NCI-H82 treated with DMSO at 0.1 percent for 48 hours (cell line): Measurements from ENCODE around the gene LRFN4.
A peak's percentile ranks its signal among the peaks of the same experiment; 100 is the strongest.

Source experiments
- DNase-seq: peaks from one replicate; lab custom pipeline; 2025; ENCODE audit not compliant: unreplicated experiment; lab: John Stamatoyannopoulos, UW

LRFN4 gene

DNA sequence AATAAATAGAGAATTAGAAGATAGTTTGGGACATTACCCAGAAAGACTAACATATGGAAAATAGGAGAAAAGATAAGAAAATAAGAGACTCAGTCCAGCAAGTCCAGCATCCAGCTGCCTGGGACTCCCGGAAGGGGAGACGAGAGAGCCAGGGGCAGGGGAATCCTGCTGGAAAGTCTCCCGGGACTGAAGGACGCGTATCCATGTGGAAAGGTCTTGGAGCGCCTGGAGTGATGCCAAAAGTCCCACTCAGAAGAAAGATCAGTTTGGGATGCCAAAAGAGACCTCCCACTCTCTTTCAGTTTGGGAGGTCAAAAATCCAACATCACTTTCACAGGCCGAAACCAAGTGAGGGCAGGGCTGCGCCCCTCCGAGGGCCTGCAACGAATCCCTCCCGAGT, 30.7 kb downstream of the LRFN4 start:
- DNase-seq: no peak

DNA sequence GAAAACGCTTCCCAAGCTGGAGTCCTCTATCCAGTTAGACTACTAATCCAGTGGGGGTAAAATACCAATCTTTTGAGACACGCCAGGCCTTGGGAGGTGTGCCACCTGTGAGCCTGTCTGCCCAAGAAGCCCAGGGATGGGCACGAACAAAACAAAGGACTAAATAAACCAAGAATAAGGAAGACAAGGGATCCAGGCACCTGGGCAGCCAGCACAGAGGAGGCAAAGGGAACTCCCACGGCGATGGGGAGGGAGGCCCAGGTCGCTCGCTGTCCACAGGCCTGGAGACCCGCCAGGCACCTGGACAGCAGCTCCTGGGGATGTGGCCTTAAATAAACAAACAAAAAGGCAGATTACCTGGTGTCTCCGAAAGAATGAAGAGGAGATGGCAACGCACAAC, 31.4 kb downstream of the LRFN4 start:
- DNase-seq: no peak

DNA sequence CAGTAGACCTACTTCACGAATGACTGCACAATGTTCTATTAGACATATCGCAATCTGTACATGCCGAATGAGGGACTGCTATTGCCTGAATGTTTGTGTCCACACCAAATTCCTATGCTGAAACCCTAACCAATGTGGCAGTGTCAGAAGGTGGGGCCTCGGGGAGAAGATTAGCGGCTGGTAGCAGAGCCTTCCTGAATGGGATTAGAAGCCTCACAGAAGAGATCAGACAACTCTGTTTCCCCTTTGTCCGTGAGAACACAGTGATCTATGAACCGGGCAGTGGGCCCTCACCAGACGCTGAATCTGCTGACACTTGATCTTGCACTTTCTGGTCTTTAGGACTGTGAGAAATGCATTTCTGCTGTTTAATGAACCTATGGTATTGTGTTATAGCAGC, 33.1 kb downstream of the LRFN4 start:
- DNase-seq: peak; percentile 24

DNA sequence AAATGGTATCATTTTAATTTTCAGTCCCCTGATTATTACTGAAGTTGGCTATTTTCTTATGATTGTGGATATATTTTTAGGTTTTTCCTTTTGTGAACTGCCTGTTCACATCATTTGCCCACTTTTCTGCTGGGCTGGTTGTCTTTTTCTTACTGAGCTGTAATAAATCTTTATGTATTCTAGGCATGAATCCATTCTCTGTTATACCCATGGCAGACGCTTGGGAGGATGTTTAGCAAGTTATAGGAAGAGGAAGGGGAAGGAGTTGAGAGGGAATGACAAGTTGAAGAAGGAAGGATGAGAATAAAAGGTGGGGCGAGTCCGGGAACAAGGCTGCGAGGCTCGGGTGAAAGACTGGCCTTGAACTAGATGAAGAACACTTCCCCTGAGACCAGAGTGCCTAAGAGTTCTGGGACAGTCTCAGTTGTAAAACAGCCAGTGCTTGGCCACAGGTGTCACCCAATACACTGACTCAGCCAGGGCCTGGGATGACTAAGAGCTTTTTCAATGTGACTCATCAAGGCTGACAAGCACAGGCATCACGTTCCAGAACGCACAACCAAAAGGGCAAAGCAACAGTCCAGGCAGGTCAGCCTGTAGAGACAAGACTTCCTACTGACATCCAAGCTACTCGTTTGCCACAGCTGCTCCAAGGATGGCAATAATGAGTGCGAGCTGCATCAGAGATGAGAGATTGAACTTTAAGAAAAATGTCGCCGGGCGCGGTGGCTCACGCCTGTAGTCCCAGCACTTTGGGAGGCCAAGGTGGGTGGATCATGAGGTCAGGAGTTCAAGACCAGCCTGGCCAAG, 35.2 kb downstream of the LRFN4 start:
- DNase-seq: no peak

DNA sequence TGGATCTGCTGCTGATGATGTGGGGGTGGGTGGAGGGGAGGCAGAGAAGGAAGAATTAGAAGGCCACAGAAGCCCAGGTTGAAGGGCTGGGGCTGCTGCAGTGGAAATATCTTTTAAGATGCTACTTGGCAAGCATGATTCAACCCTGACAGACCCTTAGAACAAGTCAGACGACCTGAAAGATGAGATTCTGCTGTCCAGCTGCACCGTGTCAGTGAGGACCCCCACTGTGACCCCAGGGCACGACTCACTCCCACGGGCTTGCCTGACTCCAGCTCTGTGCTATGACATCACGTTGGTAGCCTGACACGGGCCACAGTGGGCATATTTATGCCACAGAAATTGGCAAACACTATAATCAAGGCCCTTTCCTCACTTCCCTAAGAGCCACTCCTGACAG, 36.0 kb downstream of the LRFN4 start:
- no peak for DNase-seq

DNA sequence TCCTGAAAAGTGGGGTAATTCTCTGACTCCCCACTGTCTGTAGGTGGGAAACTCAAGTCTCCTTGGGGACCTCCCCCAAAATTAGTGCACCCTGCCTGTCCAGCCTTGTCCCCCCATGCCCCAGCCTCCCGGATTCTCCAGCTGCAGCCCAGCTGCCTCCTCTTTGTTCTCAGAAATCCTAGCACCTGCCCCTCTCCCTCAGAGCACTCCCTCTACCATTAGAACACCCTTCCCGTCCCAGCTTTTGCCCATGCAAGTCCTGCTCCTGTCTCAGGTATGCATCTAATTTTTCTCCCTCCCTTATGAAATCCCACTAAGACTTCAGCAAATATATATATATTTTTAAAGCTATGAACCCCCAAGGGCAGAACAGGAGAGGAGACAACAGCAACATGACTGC, 37.3 kb downstream of the LRFN4 start:
- DNase-seq: no peak

DNA sequence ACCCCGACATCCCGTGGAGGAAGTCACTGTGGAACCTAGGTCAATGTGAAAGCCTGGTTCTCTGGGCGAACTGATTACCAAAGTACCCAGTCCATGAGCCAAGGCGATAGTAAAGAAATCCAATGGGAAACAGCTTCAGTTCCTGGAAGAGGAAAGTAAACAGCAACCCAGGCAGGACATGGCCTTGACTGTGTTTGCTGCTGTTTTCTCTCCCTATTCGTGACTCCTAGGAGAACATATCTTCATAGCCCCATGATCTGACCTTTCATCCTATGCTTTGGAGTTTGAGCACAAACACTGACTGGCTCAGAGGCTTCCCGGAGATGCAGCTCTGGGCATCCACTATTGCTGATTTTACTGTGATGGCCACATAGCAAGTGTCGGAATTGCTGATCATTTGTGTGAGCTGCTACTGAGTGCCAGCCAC, 45.1 kb downstream of the LRFN4 start:
- DNase-seq: no peak

DNA sequence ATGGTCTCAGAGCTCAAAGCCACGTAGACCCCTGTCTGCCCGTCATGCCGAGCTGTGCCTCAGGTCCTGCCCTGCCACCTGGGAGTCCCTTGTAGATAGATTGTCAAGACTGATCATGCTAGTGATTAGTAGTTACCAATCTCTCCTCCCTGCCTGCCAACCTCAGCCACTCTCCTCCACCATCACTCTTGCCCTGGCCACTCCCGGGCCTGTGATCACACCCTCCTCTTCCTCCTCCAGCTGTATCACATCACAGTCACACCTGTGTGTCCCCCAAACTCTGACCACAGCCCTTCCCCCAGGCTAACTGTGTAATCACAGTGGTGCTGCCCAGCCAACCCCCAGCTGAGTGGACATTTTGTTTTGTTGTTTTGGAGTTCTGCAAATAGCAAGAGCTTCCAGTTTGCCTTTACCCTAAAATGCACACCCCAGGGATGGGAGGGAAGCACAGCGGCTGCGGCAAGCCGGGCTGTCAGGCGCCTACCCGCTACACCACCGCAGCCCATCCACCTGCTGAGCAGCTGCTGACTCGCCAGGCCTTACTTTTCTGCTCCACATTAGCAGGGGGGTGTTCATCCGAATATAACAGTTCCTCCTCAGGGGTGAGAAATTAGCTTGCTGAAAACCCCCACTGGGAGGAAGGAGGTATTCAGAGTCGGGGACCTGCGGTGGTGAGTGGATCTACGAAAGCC, 45.8 kb downstream of the LRFN4 start:
- DNase-seq: no peak

DNA sequence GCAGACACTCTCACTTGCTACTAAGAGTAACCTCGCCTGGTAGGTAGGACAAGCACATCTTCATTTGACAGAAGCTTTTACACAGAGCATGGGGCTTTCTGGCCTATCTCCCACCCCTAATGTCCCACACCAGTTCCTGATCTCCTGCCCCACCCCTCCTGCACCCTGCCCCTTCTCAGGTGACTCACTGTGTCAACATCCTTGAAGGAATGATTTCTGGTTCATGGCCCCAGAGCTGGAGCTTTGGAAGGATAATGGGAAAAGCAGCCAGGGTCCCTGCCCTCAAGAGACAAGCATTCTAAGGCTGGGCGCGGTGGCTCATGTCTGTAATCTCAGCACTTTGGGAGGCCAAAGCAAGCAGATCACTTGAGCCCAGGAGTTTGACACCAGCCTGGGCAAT, 47.2 kb downstream of the LRFN4 start:
- DNase-seq: no peak

DNA sequence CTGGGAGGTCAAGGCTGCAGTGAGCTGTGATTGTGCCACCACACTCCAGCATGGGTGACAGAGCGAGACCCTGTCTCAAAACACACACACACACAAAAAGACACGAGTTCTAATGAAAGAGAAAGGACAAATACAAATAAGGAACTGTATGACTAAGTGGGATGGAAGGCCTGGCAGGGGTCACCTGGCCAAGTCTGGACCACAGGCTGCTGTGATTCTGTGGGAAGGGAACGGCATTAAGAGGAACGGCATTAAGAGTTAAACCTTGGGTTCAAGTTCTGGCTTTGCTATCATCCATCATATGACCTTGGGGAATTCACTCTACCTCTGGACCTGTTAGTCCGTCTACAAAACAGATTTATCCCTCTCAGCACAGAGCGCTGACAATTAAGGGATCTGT, 47.7 kb downstream of the LRFN4 start:
- no peak for DNase-seq

DNA sequence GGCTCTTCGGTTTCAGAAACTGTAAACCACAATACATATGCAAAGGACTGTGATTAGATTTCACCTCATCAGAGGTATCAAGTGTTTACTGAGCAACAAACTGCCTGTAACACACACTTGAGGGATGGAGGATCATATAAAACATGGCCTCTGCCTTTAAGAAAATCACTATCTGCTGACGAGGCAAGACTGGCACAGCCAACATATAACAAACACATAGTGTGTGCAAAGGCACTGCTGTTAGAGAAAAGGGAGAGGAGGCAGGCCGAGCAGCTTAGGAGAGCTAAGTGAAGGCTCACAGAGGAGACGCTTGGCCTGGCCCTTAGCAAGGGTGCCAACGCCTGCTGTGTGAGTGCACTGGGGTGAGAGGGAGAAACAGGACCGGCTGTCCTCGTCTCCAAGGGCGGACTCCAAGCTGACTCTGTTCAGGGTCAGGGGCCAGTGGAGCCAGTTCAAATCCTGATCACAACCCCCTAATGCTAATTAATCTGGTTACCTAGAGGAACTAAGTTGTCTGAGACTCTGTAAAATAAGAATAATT, 48.2 kb downstream of the LRFN4 start:
- no peak for DNase-seq

DNA sequence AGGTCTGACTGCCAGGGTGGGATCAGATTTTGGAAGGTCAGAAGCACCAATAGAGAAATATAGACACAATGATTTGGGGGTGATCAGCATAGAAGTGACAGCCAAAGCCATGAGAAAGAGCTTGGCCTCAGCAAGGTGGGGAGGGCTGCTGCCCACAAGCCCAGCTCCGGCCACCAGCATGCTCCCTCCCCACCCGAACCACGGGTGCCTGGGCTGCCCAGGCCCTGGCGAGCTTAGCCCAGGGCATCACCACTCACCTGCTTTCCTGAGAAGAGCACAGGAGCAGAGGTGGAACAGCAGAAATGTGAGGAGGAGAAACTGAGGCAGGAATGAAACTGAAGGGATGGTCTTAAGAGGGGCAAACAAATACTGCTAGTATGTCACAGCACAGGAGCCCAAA, 48.8 kb downstream of the LRFN4 start:
- no peak for DNase-seq

DNA sequence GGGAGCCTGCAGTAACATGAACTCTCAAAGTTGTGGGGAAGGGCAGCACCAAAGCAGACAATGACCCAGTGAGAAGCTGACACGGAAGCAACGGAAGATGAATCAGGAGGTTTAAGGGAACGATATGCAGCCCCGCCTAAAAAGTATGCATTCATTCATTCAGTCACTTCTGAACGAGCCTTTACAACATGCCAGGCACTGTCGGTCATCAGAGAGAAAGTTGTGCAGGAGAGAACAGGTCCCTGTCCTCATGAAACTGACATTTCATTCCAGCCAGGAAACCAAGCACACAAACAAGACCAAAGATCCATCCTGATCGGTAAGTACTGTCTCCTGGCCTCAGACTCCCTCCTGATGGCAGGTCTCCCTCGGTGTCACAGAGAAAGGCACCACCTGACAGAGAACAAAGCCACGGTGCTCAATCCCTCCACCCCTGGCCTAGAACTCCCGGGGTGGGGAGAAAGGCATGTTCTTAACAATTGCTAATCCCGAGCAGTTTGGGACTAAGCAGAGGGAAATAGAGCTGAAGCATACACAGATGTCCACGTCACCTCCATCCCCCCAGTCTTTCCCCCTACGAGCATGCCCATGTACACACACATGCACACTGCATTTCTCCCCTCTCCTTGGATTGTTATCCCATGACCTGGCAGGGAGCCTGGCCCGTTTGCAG, 49.3 kb downstream of the LRFN4 start:
- DNase-seq: no peak

DNA sequence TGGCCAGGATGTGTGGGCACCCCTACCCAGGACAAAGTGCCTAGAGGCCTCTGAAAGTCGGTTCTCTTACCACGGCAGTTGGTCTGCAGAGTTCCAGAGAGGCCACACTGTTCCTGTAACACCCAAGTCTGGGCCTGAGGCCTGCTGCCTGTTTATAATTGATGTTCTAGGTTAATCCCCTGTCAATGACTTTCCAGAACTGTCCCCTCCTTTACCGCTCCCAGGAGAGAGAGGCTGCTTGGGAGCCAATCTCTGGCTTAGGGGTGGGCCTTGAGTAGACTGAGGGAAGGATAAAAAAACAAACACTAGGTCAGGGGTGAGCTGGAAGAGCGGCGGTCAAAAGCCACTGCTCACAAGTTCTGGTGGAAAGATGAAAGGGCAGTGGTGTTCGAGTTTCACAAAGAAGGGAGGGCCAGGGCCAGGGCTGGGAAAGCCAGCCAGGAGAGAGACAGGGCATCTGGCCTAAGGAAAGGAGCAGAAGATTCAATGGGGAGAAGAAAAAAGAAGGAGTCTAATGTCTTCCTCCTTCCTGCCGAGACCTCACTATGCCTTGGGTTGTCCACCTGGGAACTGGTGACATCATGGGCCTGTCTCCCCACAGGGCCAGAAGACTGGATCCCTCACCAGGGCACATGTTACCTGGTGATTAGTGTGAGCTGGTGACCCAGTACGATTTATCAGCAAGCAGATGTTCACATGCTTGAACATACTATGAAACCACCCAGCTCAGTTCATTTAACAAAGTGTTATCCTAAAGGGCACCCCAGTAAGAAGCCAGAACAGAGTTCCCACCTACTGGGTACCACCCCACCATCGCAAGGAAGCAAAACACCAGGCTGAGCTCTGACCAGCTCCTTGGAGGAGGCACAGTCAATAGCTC, 51.1 kb downstream of the LRFN4 start:
- DNase-seq: no peak

DNA sequence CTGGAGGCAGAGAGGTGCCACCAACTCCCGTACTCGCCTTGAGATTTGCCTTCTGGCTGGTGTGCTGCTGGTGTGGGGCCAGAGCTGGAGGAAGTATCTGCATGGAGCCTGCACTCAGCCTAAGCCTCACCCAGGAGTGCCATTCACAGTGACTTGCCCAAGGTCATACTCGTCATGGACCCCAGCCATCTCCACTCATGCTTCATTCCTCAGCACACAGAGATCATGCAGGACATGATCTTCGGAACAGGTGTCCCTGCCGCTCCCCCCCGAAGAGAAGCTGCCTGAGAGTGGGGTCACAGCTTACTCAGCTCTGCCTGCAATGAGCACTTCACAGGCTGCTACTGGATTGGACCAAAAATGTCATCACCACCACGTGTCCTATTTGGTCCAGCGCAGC, 52.3 kb downstream of the LRFN4 start:
- no peak for DNase-seq

DNA sequence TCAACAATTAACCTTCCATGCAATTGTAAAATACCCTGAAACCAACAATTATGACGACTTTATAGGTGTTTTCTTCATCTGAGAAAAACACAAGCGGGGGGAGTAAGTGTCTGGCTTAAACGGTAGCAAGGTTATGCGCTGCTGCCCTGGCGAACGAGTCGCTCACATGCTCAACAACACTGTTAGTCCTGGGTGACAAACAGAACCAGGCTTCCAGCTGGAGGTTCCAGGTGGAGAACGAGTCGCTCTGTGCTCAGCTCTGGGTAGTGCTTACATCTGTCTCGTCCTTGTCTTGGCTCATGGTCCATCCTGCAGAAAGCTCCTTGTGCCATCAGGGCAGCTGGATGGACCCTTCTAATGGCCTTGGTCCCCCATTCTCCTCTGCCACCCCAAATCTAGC, 53.2 kb downstream of the LRFN4 start:
- no peak for DNase-seq
